Esophagus (tissue), 2 donors: ENCODE data around the gene MRPL40. TPM values are rescaled to one million over a fixed set of nuclear protein-coding genes. Genes with fewer than 3 reads are reported as not detected.
A peak's percentile ranks its signal among the peaks of the same experiment; 100 is the strongest.
"Not testable (repeated sequence)": the region's sequence is repeated elsewhere in the genome, so short reads cannot be mapped to it uniquely, and the experiment has no call there.

Source experiments
- H3K27ac ChIP-seq, 2 donors: one replicate each; pipeline ENCODE4 v1.5.1; 2013; ENCODE audit warnings: low read depth in 2 of 2, mild to moderate bottlenecking in 2 of 2, inconsistent platforms in 1 of 2, low read length in 1 of 2, moderate library complexity in 1 of 2
- H3K27me3 ChIP-seq, 2 donors: one replicate each; pipeline ENCODE4 v1.6.1; 2013; ENCODE audit warnings: low read length in 2 of 2, control low read depth in 1 of 2, mild to moderate bottlenecking in 1 of 2; ENCODE audit not compliant: insufficient read depth in 2 of 2, control insufficient read depth in 1 of 2
- H3K36me3 ChIP-seq, 2 donors: one replicate each; pipeline ENCODE4 v1.6.1; 2013; ENCODE audit warnings: low read length in 1 of 2; ENCODE audit not compliant: control insufficient read depth in 2 of 2, insufficient read depth in 2 of 2
- H3K4me1 ChIP-seq, 2 donors: one replicate each; pipeline ENCODE4 v1.6.1; 2013; ENCODE audit warnings: low read length in 1 of 2; ENCODE audit not compliant: control insufficient read depth in 2 of 2, insufficient read depth in 2 of 2
- H3K4me3 ChIP-seq, 2 donors: one replicate each; pipeline ENCODE4 v1.5.1; 2013; ENCODE audit warnings: low read length in 2 of 2, mild to moderate bottlenecking in 2 of 2, low read depth in 1 of 2, moderate library complexity in 1 of 2
- H3K9me3 ChIP-seq, 2 donors: one replicate each; pipeline ENCODE4 v1.6.1; 2013; ENCODE audit warnings: mild to moderate bottlenecking in 2 of 2, low read depth in 1 of 2, low read length in 1 of 2, moderate library complexity in 1 of 2; ENCODE audit not compliant: control insufficient read depth in 2 of 2, insufficient read depth in 1 of 2
- WGBS, 2 donors: extraction: QIAGEN DNeasy Blood & Tissue Kit; methylation state at CpG; one replicate each; pipeline ENCODE4 v1.1.7; 2013; 5-methylcytosine and 5-hydroxymethylcytosine counted together
- polyA plus RNA-seq, 2 donors: library from polyadenylated mRNA; stranded (reverse); fragments of 200-250 nt; gene quantifications; one replicate each; pipeline ENCODE4 v1.2.3, GENCODE V29; 2013
- donor health status: healthy with polysubstance abuse.
- donor health status: Bipolar disorder and iron deficiency.

MRPL40 gene
- polyA plus RNA-seq, 2 donors = 27.9 to 46.2 TPM

GRCh38 chr22:19434829-19435580 lies 2.7 kb downstream of the MRPL40 start:
- no peaks in the 10 kb centered on the region for H3K27me3 ChIP-seq
- H3K4me1 ChIP-seq = peaks cover 5 to 9% of the 10 kb centered on the region in 2 donors
- H3K36me3 ChIP-seq = peaks cover 0 to 9% of the 10 kb centered on the region in 2 donors
- H3K4me3 ChIP-seq = no peak overlapping the region
- no peak overlapping the region for H3K27ac ChIP-seq
- 75 to 80% methylated on average over 2 of the region's 2 CpGs for WGBS, 2 donors
- H3K9me3 ChIP-seq = no peaks in the 10 kb centered on the region

- not testable (repeated sequence) for H3K4me1 ChIP-seq, H3K4me3 ChIP-seq, H3K27me3 ChIP-seq, H3K36me3 ChIP-seq, H3K27ac ChIP-seq, H3K9me3 ChIP-seq
- 93 to 96% methylated on average over 9 of the region's 9 CpGs for WGBS, 2 donors
Observed at GRCh38 chr22:19436444-19437161, 4.3 kb downstream of the MRPL40 start.

- WGBS, 2 donors = 73 to 77% methylated on average over 7 of the region's 7 CpGs
- H3K27ac ChIP-seq = peak overlapping the region in 1 of 2 donors; percentile 29
- H3K36me3 ChIP-seq = peaks cover 0 to 12% of the 10 kb centered on the region in 2 donors
- no peaks in the 10 kb centered on the region for H3K27me3 ChIP-seq
- H3K4me3 ChIP-seq = no peak overlapping the region
- H3K9me3 ChIP-seq = no peaks in the 10 kb centered on the region
- H3K4me1 ChIP-seq = no peaks in the 10 kb centered on the region
Observed at GRCh38 chr22:19438298-19438697, 6.0 kb downstream of the MRPL40 start.

- Histone ChIP-seq H3K4me3 (no peak overlapping the region), H3K9me3 (no peaks in the 10 kb centered on the region), H3K36me3 (peaks cover 3 to 12% of the 10 kb centered on the region in 2 donors), H3K4me1 (peaks cover 0 to 4% of the 10 kb centered on the region in 2 donors), H3K27me3 (no peaks in the 10 kb centered on the region), H3K27ac (no peak overlapping the region)
- 84 to 90% methylated on average over 8 of the region's 8 CpGs for WGBS, 2 donors
Observed at GRCh38 chr22:19440411-19441195, 8.3 kb downstream of the MRPL40 start.

GRCh38 chr22:19442166-19442565 lies 9.8 kb downstream of the MRPL40 start:
- Histone ChIP-seq H3K9me3 (no peaks in the 10 kb centered on the region), H3K27ac (no peak overlapping the region), H3K36me3 (peaks cover 3 to 12% of the 10 kb centered on the region in 2 donors), H3K27me3 (no peaks in the 10 kb centered on the region), H3K4me3 (no peak overlapping the region), H3K4me1 (peaks cover 0 to 9% of the 10 kb centered on the region in 2 donors)
- WGBS, 2 donors = 91 to 93% methylated on average over 2 of the region's 2 CpGs

- peaks cover 3 to 12% of the 10 kb centered on the region in 2 donors for H3K36me3 ChIP-seq
- WGBS, 2 donors = 74 to 81% methylated on average over 7 of the region's 7 CpGs
- H3K9me3 ChIP-seq = no peaks in the 10 kb centered on the region
- H3K27me3 ChIP-seq = no peaks in the 10 kb centered on the region
- H3K27ac ChIP-seq = no peak overlapping the region
- H3K4me3 ChIP-seq = no peak overlapping the region
- H3K4me1 ChIP-seq = peaks cover 2 to 10% of the 10 kb centered on the region in 2 donors
Observed at GRCh38 chr22:19443544-19444211, 11.3 kb downstream of the MRPL40 start.

- H3K9me3 ChIP-seq, H3K27ac ChIP-seq, H3K27me3 ChIP-seq, H3K4me3 ChIP-seq: not testable (repeated sequence)
- peaks cover 2 to 12% of the 10 kb centered on the region in 2 donors for H3K4me1 ChIP-seq
- WGBS, 2 donors = 87 to 94% methylated on average over 9 of the region's 9 CpGs
- H3K36me3 ChIP-seq = peaks cover 3 to 12% of the 10 kb centered on the region in 2 donors
Observed at GRCh38 chr22:19445279-19445982, 13.1 kb downstream of the MRPL40 start.

GRCh38 chr22:19446603-19447329 lies 14.4 kb downstream of the MRPL40 start:
- Histone ChIP-seq H3K4me1 (peaks cover 2 to 12% of the 10 kb centered on the region in 2 donors), H3K27ac (peak overlapping the region; percentile 83 to 91), H3K27me3 (no peaks in the 10 kb centered on the region), H3K36me3 (peaks cover 7 to 12% of the 10 kb centered on the region in 2 donors), H3K4me3 (peak overlapping the region; percentile 66 to 79), H3K9me3 (no peaks in the 10 kb centered on the region)
- 21 to 22% methylated on average over 22 of the region's 22 CpGs for WGBS, 2 donors
